Measurements from ENCODE around the gene MRPL32. TPM values are rescaled to one million over a fixed set of nuclear protein-coding genes. Genes with fewer than 3 reads are reported as not detected.

MRPL32 gene
- total RNA-seq, 3 donors from 2014 or later (not counting 1 experiment from before 2014, with no cell fraction given), result 22.5 to 36.9 (median 32.6) TPM

GRCh38 chr7:42911454-42912447 is 20.4 kb upstream of the MRPL32 start, which contains the start of gene C7orf25:
C7orf25 (minus strand) TSS chr7:42912070; CDS start chr7:42910900, 1,170 bp downstream.
- H3K9me3 Mint-ChIP-seq, result no peaks in the 10 kb centered on the region
- TF ChIP-seq CTCF (IDR thresholded peaks at IDR 0.05), result no peak

GRCh38 chr7:42913591-42913990 is 18.6 kb upstream of the MRPL32 start:
- ATAC-seq (no peak), DNase-seq (peak in 1 of 2 donors; percentile 36)
- Histone ChIP-seq H3K27ac (ENCODE audit: low read length) (no peak overlapping the region), H3K4me1 (ENCODE audit: control insufficient read depth, insufficient read depth, low read length) (peaks cover 9% of the 10 kb centered on the region), H3K4me3 (ENCODE audit: low read length) (no peak overlapping the region), H3K36me3 (ENCODE audit: control insufficient read depth, insufficient read depth, low read length) (peaks cover 27% of the 10 kb centered on the region), H3K27me3 (ENCODE audit: control insufficient read depth, insufficient read depth, low read length) (no peaks in the 10 kb centered on the region), H3K9me3 (ENCODE audit: control insufficient read depth, insufficient read depth, low read length) (no peaks in the 10 kb centered on the region)
- H3K9me3 Mint-ChIP-seq, result no peaks in the 10 kb centered on the region
- no peaks in the 10 kb centered on the region for H3K27me3 Mint-ChIP-seq (ENCODE audit: low read depth in 2 of 2)
- TF ChIP-seq CTCF (IDR thresholded peaks at IDR 0.05), result no peak
- H3K4me3 Mint-ChIP-seq, result no peak overlapping the region
- intact Hi-C loops (cut with micrococcal nuclease), result no loop called here
- WGBS (ENCODE audit: insufficient coverage), result 50% methylated on average over 2 of the region's 2 CpGs
- H3K27ac Mint-ChIP-seq, result peak overlapping the region; percentile 53 to 59
- H3K4me1 Mint-ChIP-seq, result peaks cover 38 to 40% of the 10 kb centered on the region in 2 donors
- H3K36me3 Mint-ChIP-seq, result no peaks in the 10 kb centered on the region

More at GRCh38 chr7:42911454-42912447, 20.4 kb upstream of the MRPL32 start, which contains the start of gene C7orf25:
- peak within 1 kb of the TSS; percentile 97 for H3K4me3 Mint-ChIP-seq
- Histone ChIP-seq H3K9me3 (ENCODE audit: control insufficient read depth, insufficient read depth, low read length) (no peaks in the 10 kb centered on the region), H3K4me3 (ENCODE audit: low read length) (peak within 1 kb of the TSS; percentile 55), H3K4me1 (ENCODE audit: control insufficient read depth, insufficient read depth, low read length) (peaks cover 9% of the 10 kb centered on the region), H3K27ac (ENCODE audit: low read length) (peak within 1 kb of the TSS; percentile 48), H3K36me3 (ENCODE audit: control insufficient read depth, insufficient read depth, low read length) (peaks cover 14% of the 10 kb centered on the region), H3K27me3 (ENCODE audit: control insufficient read depth, insufficient read depth, low read length) (no peaks in the 10 kb centered on the region)
- H3K27ac Mint-ChIP-seq, result peak within 1 kb of the TSS; percentile 88 to 95
- peak; percentile 83 to 96 (median 94) for ATAC-seq
- DNase-seq, result peak; percentile 93 to 97
- H3K27me3 Mint-ChIP-seq (ENCODE audit: low read depth in 2 of 2), result no peaks in the 10 kb centered on the region
- WGBS (ENCODE audit: insufficient coverage), result under 1% methylated on average over 95 of the region's 95 CpGs
- peaks cover 56 to 58% of the 10 kb centered on the region in 2 donors for H3K4me1 Mint-ChIP-seq
- intact Hi-C loops (cut with micrococcal nuclease), result loop anchor here (1.0 kb wide), 1 partner anchor 21 kb away; the partner anchor contains the start of genes MRPL32 and PSMA2
- no peaks in the 10 kb centered on the region for H3K36me3 Mint-ChIP-seq

- H3K27ac ChIP-seq (ENCODE audit: low read length), result no peak overlapping the region
- no peak for ATAC-seq
- Mint-ChIP-seq H3K4me3 (no peak overlapping the region), H3K36me3 (peaks cover under 1% of the 10 kb centered on the region), H3K4me1 (peaks cover 34 to 35% of the 10 kb centered on the region in 2 donors), H3K27me3 (ENCODE audit: low read depth in 2 of 2) (no peaks in the 10 kb centered on the region), H3K27ac (peak overlapping the region; percentile 53 to 59), H3K9me3 (no peaks in the 10 kb centered on the region)
- peaks cover 9% of the 10 kb centered on the region for H3K4me1 ChIP-seq (ENCODE audit: control insufficient read depth, insufficient read depth, low read length)
- peaks cover 29% of the 10 kb centered on the region for H3K36me3 ChIP-seq (ENCODE audit: control insufficient read depth, insufficient read depth, low read length)
- intact Hi-C loops (cut with micrococcal nuclease), result no loop called here
- no peaks in the 10 kb centered on the region for H3K9me3 ChIP-seq (ENCODE audit: control insufficient read depth, insufficient read depth, low read length)
- H3K4me3 ChIP-seq (ENCODE audit: low read length), result no peak overlapping the region
- DNase-seq, result no peak
- no peak for TF ChIP-seq CTCF (IDR thresholded peaks at IDR 0.05)
- no peaks in the 10 kb centered on the region for H3K27me3 ChIP-seq (ENCODE audit: control insufficient read depth, insufficient read depth, low read length)
- WGBS (ENCODE audit: insufficient coverage), result 65% methylated on average over 6 of the region's 6 CpGs
Observed at GRCh38 chr7:42914009-42914408, 18.2 kb upstream of the MRPL32 start.
